IPS-18c (cell line): Measurements from ENCODE around the gene SMIM5.

ENCODE experiments used
- H3K4me3 ChIP-seq: 2 replicates; pipeline ENCODE4 v1.7.0; 2013; ENCODE audit warnings: low read depth, mild to moderate bottlenecking, low read length, moderate library complexity; ENCODE audit not compliant: insufficient read depth
- H3K9me3 ChIP-seq: one replicate; pipeline ENCODE4 v1.6.1; 2013; ENCODE audit warnings: mild to moderate bottlenecking, low read length, moderate library complexity; ENCODE audit not compliant: control insufficient read depth, insufficient read depth

SMIM5 gene

GRCh38 chr17:75668489-75668888 is 35.3 kb downstream of the SMIM5 start:
- no peaks in the 10 kb centered on the region for H3K9me3 ChIP-seq
- H3K4me3 ChIP-seq = 0 out of 2 replicates have a peak overlapping the region, but pooled peaks have one; percentile 97

- H3K9me3 ChIP-seq = no peaks in the 10 kb centered on the region
- H3K4me3 ChIP-seq = no peak overlapping the region
Measured at GRCh38 chr17:75670868-75671267, 37.6 kb downstream of the SMIM5 start.

- Histone ChIP-seq H3K4me3 (no peak overlapping the region), H3K9me3 (no peaks in the 10 kb centered on the region)
Measured at GRCh38 chr17:75672011-75672410, 38.8 kb downstream of the SMIM5 start.

GRCh38 chr17:75673487-75673886 is 40.3 kb downstream of the SMIM5 start:
- no peaks in the 10 kb centered on the region for H3K9me3 ChIP-seq
- no peak overlapping the region for H3K4me3 ChIP-seq

- no peak overlapping the region for H3K4me3 ChIP-seq
- no peaks in the 10 kb centered on the region for H3K9me3 ChIP-seq
Measured at GRCh38 chr17:75676461-75676860, 43.2 kb downstream of the SMIM5 start.

GRCh38 chr17:75679706-75680211 is 46.5 kb downstream of the SMIM5 start:
- H3K9me3 ChIP-seq = no peaks in the 10 kb centered on the region
- no peak overlapping the region for H3K4me3 ChIP-seq

- no peak overlapping the region for H3K4me3 ChIP-seq
- H3K9me3 ChIP-seq = no peaks in the 10 kb centered on the region
Measured at GRCh38 chr17:75680431-75680830, 47.2 kb downstream of the SMIM5 start.

- Histone ChIP-seq H3K4me3 (no peak overlapping the region), H3K9me3 (no peaks in the 10 kb centered on the region)
Measured at GRCh38 chr17:75681289-75681688, 48.1 kb downstream of the SMIM5 start.

- Histone ChIP-seq H3K9me3 (no peaks in the 10 kb centered on the region), H3K4me3 (no peak overlapping the region)
Measured at GRCh38 chr17:75683583-75683982, 50.3 kb downstream of the SMIM5 start.

- Histone ChIP-seq H3K9me3 (no peaks in the 10 kb centered on the region), H3K4me3 (no peak overlapping the region)
Measured at GRCh38 chr17:75684249-75684648, 51.0 kb downstream of the SMIM5 start.

- Histone ChIP-seq H3K9me3 (no peaks in the 10 kb centered on the region), H3K4me3 (no peak overlapping the region)
Measured at GRCh38 chr17:75684924-75685323, 51.7 kb downstream of the SMIM5 start.

- Histone ChIP-seq H3K9me3 (no peaks in the 10 kb centered on the region), H3K4me3 (no peak overlapping the region)
Measured at GRCh38 chr17:75685499-75685898, 52.3 kb downstream of the SMIM5 start.

GRCh38 chr17:75688209-75688825 is 55.1 kb downstream of the SMIM5 start:
- no peak overlapping the region for H3K4me3 ChIP-seq
- H3K9me3 ChIP-seq = no peaks in the 10 kb centered on the region

- Histone ChIP-seq H3K4me3 (no peak overlapping the region), H3K9me3 (no peaks in the 10 kb centered on the region)
Measured at GRCh38 chr17:75689441-75689873, 56.2 kb downstream of the SMIM5 start.
